Limb (tissue), 2 donors: Measurements from ENCODE around the gene GATAD2B.

ENCODE experiments used
- DNase-seq, 2 donors: peaks; one replicate each; pipeline ENCODE4 v3.0.0-alpha.2; 2016; ENCODE audit errors: extremely low spot score in 2 of 2

Gene GATAD2B

DNA sequence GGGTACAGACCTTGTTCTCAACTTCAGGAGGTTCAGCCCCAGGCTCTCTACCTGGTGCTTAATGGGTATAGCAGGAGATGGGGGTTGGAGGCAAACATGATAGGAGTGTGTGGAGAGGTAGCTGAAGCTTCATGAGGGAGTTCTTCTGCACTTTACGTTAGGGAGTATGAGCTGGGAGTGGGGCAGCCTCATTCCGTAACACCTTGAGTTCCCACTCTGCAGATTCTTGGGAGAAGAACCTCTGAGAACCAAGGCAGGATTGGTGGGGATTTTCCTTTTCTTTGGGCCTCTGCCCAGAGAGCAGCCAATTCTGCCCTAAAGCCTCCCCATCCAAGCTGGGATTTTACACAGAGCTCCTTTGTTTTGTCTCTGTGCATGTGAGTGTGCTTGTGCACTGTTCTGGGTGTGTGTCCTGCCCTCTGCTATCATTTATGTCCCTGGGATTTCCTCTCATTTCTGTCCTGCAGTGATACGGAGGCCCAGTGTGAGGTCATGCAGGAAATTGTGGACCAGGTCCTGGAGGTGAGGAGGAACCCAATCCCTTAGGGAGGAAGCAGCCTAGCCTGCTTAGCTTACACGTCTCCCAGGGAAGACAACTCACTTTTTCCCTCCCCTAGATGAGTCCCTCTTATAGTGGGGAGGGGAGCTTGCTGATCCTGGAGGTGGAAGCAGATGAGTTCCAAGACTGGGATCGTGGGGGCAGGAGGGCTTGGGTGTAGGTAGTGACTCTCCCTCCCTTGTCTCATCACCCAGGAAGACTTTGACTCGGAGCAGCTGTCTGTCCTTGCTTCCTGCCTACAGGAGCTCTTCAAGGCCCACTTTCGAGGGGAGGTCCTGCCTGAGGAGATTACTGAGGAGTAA lies 159.2 kb downstream of the GATAD2B start:
- no peak for DNase-seq

DNA sequence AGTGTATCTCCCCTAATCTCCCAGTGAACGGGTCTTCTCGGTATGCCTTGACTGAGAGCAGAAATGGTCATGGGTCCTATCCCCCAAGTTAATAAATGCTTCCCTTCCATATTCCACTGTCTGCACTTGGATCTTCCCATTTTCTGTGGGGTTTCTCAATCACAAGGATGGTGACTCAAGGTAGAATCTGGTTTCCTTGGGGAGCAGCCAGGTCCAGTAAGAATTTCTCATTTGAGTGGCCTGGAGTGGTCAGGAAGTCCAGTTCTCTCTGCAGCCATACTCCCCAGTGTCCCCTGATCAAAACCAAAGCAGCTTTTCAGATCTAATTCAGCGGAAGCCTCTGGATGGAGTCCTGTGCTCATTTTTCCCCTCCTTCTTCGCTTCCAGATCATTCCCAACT lies 162.3 kb downstream of the GATAD2B start:
- DNase-seq, result no peak
